Parathyroid adenoma (tissue), 2 donors: ENCODE results near the gene CRYBB2.

ENCODE experiments used
- H2AFZ ChIP-seq: fragments of 300-600 bp; sonication (generic); one replicate; pipeline ENCODE4 v1.7.0; 2017; ENCODE audit warnings: antibody characterized with exemption, mild to moderate bottlenecking
- H3K27ac ChIP-seq: fragments of 300-600 bp; sonication (generic); one replicate; pipeline ENCODE4 v1.7.0; 2017
- H3K27me3 ChIP-seq: fragments of 300-600 bp; sonication (generic); one replicate; pipeline ENCODE4 v1.7.0; 2017; ENCODE audit warnings: low read length; ENCODE audit not compliant: control insufficient read depth, insufficient read depth
- H3K36me3 ChIP-seq: fragments of 300-600 bp; sonication (generic); one replicate; pipeline ENCODE4 v1.7.0; 2017; ENCODE audit warnings: low read length; ENCODE audit not compliant: control insufficient read depth, insufficient read depth
- H3K4me1 ChIP-seq: fragments of 300-600 bp; sonication (generic); one replicate; pipeline ENCODE4 v1.7.0; 2017; ENCODE audit warnings: control low read depth
- H3K4me2 ChIP-seq: fragments of 300-600 bp; sonication (generic); one replicate; pipeline ENCODE4 v1.7.0; 2017; ENCODE audit warnings: low read length
- H3K4me3 ChIP-seq: fragments of 300-600 bp; sonication (generic); one replicate; pipeline ENCODE4 v1.7.0; 2017; ENCODE audit warnings: low read depth, low read length
- H3K79me2 ChIP-seq: fragments of 300-600 bp; sonication (generic); one replicate; pipeline ENCODE4 v1.7.0; 2017; ENCODE audit warnings: control low read depth
- H3K9ac ChIP-seq: fragments of 300-600 bp; sonication (generic); one replicate; pipeline ENCODE4 v1.7.0; 2017; ENCODE audit warnings: mild to moderate bottlenecking
- H3K9me3 ChIP-seq: fragments of 300-600 bp; sonication (generic); one replicate; pipeline ENCODE4 v1.7.0; 2017; ENCODE audit warnings: low read length; ENCODE audit not compliant: control insufficient read depth
- TF ChIP-seq, protein P1 (sequence below): fragments of 300-600 bp; sonication (generic); IDR thresholded peaks from one replicate; pipeline ENCODE4 v1.7.0; 2017; ENCODE audit warnings: antibody characterized with exemption, mild to moderate bottlenecking
- donor health status: primary hyperparathyroidism.

Gene CRYBB2

DNA sequence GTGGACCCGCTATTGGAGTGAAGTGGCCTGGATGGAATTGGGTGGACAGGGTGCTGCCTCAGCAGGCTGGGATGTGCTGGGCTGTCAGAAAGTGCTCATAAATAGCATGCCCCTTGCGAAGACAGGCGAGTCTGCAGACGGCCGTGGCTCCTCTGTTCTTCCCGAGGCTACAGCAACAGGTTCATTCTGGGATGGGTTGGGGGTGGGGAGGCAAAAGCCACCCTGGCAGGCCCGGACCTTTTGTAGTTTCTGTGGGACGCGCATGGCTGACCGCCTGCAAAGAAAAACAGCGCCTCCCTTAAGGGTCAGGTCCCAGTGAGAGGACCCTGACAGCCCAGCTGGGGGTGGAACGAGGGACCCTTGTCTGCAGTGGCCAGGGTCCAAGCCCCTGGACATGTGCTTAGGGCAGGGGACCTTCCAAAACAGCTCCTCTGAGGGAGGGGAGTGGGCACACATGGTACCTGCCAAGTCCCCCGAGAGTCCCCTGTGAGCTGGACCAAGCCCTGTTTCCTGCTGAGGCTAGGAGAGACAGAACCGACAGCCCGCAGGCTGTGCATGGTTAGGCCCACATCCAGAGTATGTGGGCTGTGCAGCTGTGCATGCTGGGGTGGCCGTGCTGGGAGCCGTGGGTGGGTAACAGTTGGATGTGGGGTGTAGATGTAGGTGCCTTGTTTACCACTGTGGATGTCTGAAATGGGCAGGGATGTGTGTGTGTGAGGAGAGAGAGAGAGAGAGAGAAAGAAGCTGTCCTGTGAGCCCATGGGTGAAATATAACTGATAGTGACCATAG is 19.5 kb upstream of the CRYBB2 start, which contains the start of gene CRYBB3:
Gene CRYBB3, plus strand, starts transcription at position 128 of the 790 bp plus-strand sequence. CDS start 1,539 bp downstream, outside the sequence.
- H3K9ac ChIP-seq: no peak within 1 kb of the TSS
- no peak within 1 kb of the TSS for H3K27ac ChIP-seq

DNA sequence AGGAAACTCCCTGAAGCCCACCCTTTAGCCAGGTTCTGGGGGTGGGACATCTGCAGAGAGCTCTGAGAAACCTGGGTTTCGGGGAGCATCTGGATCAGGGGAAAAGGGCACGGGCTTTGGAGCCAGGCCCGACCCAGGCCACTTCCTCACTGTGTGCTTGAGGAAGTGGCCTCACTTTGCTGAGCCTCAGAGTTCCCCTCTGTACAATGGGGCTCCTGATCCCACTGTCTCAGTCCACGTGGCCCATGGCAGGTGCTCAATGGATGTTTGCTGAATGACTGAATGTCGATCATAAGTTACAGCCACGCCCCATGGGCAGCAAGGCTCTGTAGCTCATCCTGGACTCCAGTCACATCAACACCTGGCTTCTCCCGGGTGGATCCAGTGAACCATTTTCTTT is 18.5 kb upstream of the CRYBB2 start:
- TF ChIP-seq, protein P1, sequence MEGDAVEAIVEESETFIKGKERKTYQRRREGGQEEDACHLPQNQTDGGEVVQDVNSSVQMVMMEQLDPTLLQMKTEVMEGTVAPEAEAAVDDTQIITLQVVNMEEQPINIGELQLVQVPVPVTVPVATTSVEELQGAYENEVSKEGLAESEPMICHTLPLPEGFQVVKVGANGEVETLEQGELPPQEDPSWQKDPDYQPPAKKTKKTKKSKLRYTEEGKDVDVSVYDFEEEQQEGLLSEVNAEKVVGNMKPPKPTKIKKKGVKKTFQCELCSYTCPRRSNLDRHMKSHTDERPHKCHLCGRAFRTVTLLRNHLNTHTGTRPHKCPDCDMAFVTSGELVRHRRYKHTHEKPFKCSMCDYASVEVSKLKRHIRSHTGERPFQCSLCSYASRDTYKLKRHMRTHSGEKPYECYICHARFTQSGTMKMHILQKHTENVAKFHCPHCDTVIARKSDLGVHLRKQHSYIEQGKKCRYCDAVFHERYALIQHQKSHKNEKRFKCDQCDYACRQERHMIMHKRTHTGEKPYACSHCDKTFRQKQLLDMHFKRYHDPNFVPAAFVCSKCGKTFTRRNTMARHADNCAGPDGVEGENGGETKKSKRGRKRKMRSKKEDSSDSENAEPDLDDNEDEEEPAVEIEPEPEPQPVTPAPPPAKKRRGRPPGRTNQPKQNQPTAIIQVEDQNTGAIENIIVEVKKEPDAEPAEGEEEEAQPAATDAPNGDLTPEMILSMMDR: no peak

More for the DNA sequence above, 19.5 kb upstream of the CRYBB2 start, which contains the start of gene CRYBB3:
- TF ChIP-seq, protein P1: no peak
- H3K9me3 ChIP-seq: no peaks in the 10 kb centered on the region
- no peaks in the 10 kb centered on the region for H3K27me3 ChIP-seq
- no peaks in the 10 kb centered on the region for H3K4me1 ChIP-seq
- no peak within 1 kb of the TSS for H3K4me2 ChIP-seq
- H3K4me3 ChIP-seq: no peak within 1 kb of the TSS
- no peak within 1 kb of the TSS for H2AFZ ChIP-seq
- no peaks in the 10 kb centered on the region for H3K79me2 ChIP-seq
- no peaks in the 10 kb centered on the region for H3K36me3 ChIP-seq

DNA sequence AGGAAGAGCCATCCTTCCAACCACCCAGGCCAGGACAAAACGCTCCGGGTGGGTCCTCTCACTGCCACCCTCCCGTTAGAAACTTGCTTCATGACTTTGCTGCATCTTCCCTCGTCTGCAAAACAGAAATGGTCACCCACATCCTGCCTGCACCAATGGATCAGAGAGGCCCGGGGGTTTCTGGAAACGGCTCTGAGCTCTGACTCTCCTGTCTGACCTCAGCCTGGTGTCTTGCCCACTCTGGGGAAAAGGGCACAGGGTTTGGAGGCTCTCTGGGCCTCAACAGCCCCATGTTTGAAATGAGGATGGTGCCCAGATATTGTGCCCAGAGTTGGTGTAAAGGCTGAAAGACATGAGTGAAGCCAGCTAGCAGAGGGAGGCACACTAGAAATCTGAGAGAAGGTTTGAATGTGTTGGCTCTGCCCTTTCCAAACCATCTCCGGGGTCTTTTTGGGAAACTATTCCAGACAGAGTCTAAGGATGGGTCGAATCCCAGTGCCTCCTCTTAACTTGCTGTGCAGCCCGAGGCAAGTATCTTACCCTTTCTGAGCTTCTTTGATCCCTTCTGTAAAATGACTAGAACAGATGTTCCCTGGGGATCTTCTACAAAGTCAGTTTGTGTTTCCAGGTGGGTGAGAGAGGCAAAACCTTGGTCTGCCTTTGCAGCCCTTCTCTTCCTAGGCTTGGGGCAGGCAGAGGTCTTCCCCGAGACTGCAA is 17.7 kb upstream of the CRYBB2 start:
- no peaks in the 10 kb centered on the region for H3K9me3 ChIP-seq
- H3K4me3 ChIP-seq: no peak overlapping the region
- H3K36me3 ChIP-seq: no peaks in the 10 kb centered on the region
- H3K4me2 ChIP-seq: no peak overlapping the region
- no peak overlapping the region for H3K9ac ChIP-seq
- H3K27ac ChIP-seq: no peak overlapping the region
- H3K4me1 ChIP-seq: no peaks in the 10 kb centered on the region
- H2AFZ ChIP-seq: no peak overlapping the region
- no peaks in the 10 kb centered on the region for H3K27me3 ChIP-seq
- H3K79me2 ChIP-seq: no peaks in the 10 kb centered on the region
- TF ChIP-seq, protein P1: no peak

More for the DNA sequence above, 18.5 kb upstream of the CRYBB2 start:
- no peak overlapping the region for H3K4me3 ChIP-seq
- H3K36me3 ChIP-seq: no peaks in the 10 kb centered on the region
- H3K9me3 ChIP-seq: no peaks in the 10 kb centered on the region
- H3K4me1 ChIP-seq: no peaks in the 10 kb centered on the region
- no peaks in the 10 kb centered on the region for H3K27me3 ChIP-seq
- no peak overlapping the region for H3K27ac ChIP-seq
- H3K79me2 ChIP-seq: no peaks in the 10 kb centered on the region
- H2AFZ ChIP-seq: no peak overlapping the region
- H3K9ac ChIP-seq: no peak overlapping the region
- H3K4me2 ChIP-seq: no peak overlapping the region

DNA sequence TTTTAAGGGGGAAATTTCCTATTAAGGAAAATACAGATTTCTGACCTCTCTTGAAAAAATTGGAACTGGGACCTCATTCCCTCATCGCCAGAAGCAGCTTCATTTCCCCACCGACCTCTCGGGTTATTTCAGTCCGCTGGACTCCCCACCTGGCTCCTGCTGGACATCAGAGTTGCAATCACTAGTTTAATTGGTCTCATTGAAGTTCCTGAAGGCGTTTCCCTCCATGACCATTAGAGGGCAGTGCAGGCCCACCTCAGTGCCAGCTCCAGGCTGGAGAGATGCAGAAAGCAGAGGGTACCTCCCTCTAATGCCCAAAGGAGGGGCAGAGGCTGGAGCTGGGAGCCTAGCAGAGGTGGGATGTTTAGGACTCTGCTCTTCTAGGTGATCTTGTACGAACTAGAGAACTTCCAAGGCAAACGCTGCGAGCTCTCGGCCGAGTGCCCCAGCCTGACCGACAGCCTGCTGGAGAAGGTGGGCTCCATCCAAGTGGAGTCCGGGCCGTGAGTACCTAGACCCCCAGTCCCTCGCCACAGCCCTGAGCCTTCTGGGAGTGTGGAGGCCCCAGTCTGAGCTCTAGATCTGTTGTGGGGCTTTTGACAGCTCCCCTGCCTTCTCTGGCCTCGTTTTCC is 17.0 kb upstream of the CRYBB2 start:
- no peaks in the 10 kb centered on the region for H3K4me1 ChIP-seq
- H3K9me3 ChIP-seq: no peaks in the 10 kb centered on the region
- no peak overlapping the region for H2AFZ ChIP-seq
- TF ChIP-seq, protein P1: peak; percentile 74
- H3K79me2 ChIP-seq: no peaks in the 10 kb centered on the region
- H3K4me3 ChIP-seq: no peak overlapping the region
- no peaks in the 10 kb centered on the region for H3K36me3 ChIP-seq
- no peaks in the 10 kb centered on the region for H3K27me3 ChIP-seq
- no peak overlapping the region for H3K4me2 ChIP-seq
- no peak overlapping the region for H3K27ac ChIP-seq
- H3K9ac ChIP-seq: no peak overlapping the region
